Measurements from ENCODE around the gene CPNE4. TPM values are rescaled to one million over a fixed set of nuclear protein-coding genes. Genes with fewer than 3 reads are reported as not detected.
A peak's percentile ranks its signal among the peaks of the same experiment; 100 is the strongest.

The CPNE4 gene
- total RNA-seq, 4 donors from 2014 or later, result 0.17 to 0.52 TPM; not detected in 2

DNA sequence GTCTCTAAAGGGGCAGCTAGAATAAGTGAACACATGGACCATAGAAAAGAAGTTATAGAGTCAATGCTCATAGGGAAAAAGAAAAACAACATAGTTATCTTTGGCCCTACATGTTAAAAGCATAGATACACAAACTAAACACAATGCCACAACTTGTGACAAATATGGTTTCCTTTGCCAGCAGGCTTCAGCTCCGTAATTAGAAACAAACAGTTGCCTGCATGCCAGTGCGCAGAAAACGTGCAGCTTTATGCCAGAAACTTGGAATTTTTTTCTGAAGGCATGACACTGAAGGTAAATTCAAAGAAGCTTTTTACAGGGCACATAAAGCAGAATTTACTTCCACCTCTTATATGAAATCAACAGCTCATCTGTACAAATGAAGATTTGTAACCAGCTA, 2.2 kb upstream of the CPNE4 start:
- H3K9me3 ChIP-seq, result no peaks in the 10 kb centered on the region
- peaks cover 0 to 55% (median 18%) of the 10 kb centered on the region in 4 donors for H3K27me3 ChIP-seq
- no peak overlapping the region for H3K4me3 ChIP-seq
- no peak overlapping the region for H3K27ac ChIP-seq (replicated peaks in 1 of 4)
- intact Hi-C loops (cut with DNase I), result no loop called here
- WGBS, result 62% methylated on average over 3 of the region's 3 CpGs
- TF ChIP-seq EP300 (IDR thresholded peaks at IDR 0.05) (no peak), POLR2A (IDR thresholded peaks at IDR 0.05; ENCODE audit: low read depth) (no peak), POLR2AphosphoS5 (IDR thresholded peaks at IDR 0.05) (no peak)
- H3K36me3 ChIP-seq, result no peaks in the 10 kb centered on the region
- no peak for DNase-seq (ENCODE audit: extremely low spot score)
- H3K4me1 ChIP-seq, result peaks cover 3 to 16% (median 10%) of the 10 kb centered on the region in 4 donors

DNA sequence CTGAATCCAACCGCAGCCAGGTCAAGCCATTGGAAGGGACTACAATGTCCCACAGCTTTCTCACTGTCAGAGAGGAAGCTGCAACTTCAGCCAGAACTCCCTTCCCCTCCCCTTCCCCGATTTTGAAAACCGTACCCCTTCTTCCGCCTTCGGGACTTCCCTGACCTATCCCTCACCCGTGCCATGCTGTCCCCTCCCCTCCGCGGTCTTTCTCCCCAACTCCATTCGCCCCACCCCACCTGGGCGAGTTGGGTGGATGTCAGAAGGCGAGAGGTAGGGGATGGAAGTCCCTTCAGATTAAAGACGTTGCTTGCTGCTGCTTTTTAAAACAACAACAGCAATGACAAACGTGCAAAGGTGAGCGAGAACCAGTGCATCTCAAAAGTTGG, 723 bp downstream of the CPNE4 start:
- no peak for DNase-seq (ENCODE audit: extremely low spot score)
- 1% methylated on average over 14 of the region's 14 CpGs for WGBS
- no peaks in the 10 kb centered on the region for H3K9me3 ChIP-seq
- no peak overlapping the region for H3K27ac ChIP-seq (replicated peaks in 1 of 4)
- H3K4me3 ChIP-seq, result peak overlapping the region; percentile 12 to 24 (median 18)
- H3K36me3 ChIP-seq, result no peaks in the 10 kb centered on the region
- TF ChIP-seq POLR2A (IDR thresholded peaks at IDR 0.05; ENCODE audit: low read depth), result no peak
- no peak for TF ChIP-seq POLR2AphosphoS5 (IDR thresholded peaks at IDR 0.05)
- TF ChIP-seq, protein P1, sequence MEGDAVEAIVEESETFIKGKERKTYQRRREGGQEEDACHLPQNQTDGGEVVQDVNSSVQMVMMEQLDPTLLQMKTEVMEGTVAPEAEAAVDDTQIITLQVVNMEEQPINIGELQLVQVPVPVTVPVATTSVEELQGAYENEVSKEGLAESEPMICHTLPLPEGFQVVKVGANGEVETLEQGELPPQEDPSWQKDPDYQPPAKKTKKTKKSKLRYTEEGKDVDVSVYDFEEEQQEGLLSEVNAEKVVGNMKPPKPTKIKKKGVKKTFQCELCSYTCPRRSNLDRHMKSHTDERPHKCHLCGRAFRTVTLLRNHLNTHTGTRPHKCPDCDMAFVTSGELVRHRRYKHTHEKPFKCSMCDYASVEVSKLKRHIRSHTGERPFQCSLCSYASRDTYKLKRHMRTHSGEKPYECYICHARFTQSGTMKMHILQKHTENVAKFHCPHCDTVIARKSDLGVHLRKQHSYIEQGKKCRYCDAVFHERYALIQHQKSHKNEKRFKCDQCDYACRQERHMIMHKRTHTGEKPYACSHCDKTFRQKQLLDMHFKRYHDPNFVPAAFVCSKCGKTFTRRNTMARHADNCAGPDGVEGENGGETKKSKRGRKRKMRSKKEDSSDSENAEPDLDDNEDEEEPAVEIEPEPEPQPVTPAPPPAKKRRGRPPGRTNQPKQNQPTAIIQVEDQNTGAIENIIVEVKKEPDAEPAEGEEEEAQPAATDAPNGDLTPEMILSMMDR (IDR thresholded peaks at IDR 0.05), result no peak
- no peak for TF ChIP-seq EP300 (IDR thresholded peaks at IDR 0.05)
- H3K4me1 ChIP-seq, result peaks cover 7 to 24% (median 16%) of the 10 kb centered on the region in 4 donors
- peaks cover 0 to 70% (median 18%) of the 10 kb centered on the region in 4 donors for H3K27me3 ChIP-seq
- intact Hi-C loops (cut with DNase I), result no loop called here

DNA sequence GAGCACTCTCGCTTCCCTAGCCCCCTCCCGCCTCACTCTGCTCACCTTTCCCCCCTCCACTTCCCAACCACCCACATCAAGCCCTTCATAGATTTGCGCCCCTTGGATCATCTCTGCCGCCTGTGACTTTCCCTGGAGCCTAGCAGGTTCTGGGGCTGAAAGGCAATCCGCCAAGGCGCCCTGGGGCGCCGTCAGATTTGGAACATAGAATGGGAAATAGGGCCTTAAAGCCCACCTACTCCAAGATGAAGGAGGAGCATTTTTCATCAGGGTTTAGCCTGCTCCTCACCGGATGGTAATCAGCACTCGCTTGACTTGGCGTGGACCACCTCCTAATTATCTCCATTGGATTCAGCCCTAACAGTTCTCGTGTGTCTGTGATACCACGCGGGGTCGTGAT, 1.3 kb downstream of the CPNE4 start:
- no peak for DNase-seq (ENCODE audit: extremely low spot score)
- H3K4me3 ChIP-seq, result peak overlapping the region in 1 of 4 donors; percentile 24
- H3K9me3 ChIP-seq, result no peaks in the 10 kb centered on the region
- H3K27me3 ChIP-seq, result peaks cover 0 to 71% (median 18%) of the 10 kb centered on the region in 4 donors
- peaks cover 8 to 26% (median 17%) of the 10 kb centered on the region in 4 donors for H3K4me1 ChIP-seq
- intact Hi-C loops (cut with DNase I), result no loop called here
- WGBS, result 11% methylated on average over 15 of the region's 15 CpGs
- TF ChIP-seq EP300 (IDR thresholded peaks at IDR 0.05), result no peak
- TF ChIP-seq, protein P1 (IDR thresholded peaks at IDR 0.05), result no peak
- TF ChIP-seq POLR2AphosphoS5 (IDR thresholded peaks at IDR 0.05), result no peak
- TF ChIP-seq POLR2A (IDR thresholded peaks at IDR 0.05; ENCODE audit: low read depth), result no peak
- no peaks in the 10 kb centered on the region for H3K36me3 ChIP-seq
- H3K27ac ChIP-seq (replicated peaks in 1 of 4), result no peak overlapping the region

DNA sequence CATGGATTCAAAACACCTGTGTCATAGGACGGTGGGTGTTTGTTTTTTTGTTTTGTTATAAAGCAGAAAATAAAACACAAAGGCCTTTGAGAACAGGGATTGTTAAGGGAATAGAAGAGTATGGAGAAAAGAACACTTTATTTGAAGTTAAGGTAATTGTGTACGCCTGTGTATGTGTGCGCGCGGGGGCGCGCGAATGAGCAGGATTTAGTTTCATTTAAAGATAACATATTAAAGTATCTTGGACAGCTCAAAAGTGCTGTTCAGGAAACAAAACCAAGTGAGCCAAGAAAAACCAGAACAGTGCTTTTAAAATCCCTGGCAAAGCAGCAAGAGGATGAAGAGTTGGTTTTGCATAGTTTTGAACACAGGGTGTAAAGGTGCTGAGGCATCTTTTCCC, 1.9 kb downstream of the CPNE4 start:
- Histone ChIP-seq H3K36me3 (no peaks in the 10 kb centered on the region), H3K4me3 (no peak overlapping the region), H3K4me1 (peaks cover 8 to 26% (median 17%) of the 10 kb centered on the region in 4 donors), H3K27ac (replicated peaks in 1 of 4) (no peak overlapping the region), H3K9me3 (no peaks in the 10 kb centered on the region), H3K27me3 (peaks cover 0 to 70% (median 18%) of the 10 kb centered on the region in 4 donors)
- DNase-seq (ENCODE audit: extremely low spot score), result no peak
- 81% methylated on average over 8 of the region's 8 CpGs for WGBS
- intact Hi-C loops (cut with DNase I), result no loop called here
- TF ChIP-seq POLR2A (IDR thresholded peaks at IDR 0.05; ENCODE audit: low read depth) (no peak), EP300 (IDR thresholded peaks at IDR 0.05) (no peak)

DNA sequence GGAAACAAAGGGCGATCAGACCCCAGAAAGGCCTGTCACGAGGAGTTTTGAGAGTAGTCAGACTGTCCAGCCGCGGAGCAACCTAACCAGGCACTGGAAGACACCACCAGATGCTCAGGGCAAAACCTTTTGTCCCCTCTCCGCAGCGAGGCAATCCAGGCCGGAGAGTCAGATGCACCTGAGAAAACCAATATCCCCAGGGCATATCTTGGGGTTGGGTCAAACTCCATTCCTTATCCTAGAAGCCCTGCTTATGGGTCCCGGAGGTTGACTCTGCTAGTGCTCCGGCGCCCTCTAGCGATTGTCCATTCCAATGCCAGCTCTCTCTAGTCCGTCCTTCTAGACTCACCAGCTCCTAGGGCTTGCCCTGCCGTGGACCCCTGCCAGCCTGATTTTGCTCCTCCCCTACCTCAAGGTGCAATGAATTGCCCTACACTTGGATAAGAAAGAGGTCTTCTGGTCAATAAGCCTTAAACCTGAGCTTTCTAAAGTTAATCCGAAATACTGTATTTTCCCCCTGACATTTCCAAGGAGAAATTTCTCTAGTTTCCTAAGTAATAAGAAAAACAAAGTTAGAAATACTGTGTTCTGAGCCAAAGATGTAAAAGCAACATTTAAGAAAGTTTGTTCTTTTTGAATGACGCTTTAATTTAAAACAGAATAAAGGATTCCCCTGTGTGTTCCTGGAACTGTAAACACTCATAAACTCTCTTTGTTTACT, 5.5 kb downstream of the CPNE4 start:
- H3K4me3 ChIP-seq, result no peak overlapping the region
- no peak for DNase-seq (ENCODE audit: extremely low spot score)
- H3K4me1 ChIP-seq, result peaks cover 6 to 15% (median 9%) of the 10 kb centered on the region in 4 donors
- intact Hi-C loops (cut with DNase I), result loop anchor here (5.0 kb wide), 1 partner anchor 232 kb away; no protein-coding TSS in a partner anchor
- H3K9me3 ChIP-seq, result no peaks in the 10 kb centered on the region
- WGBS, result 4% methylated on average over 8 of the region's 15 CpGs
- H3K27me3 ChIP-seq, result peaks cover 0 to 34% (median 5%) of the 10 kb centered on the region in 4 donors
- no peaks in the 10 kb centered on the region for H3K36me3 ChIP-seq
- TF ChIP-seq POLR2A (IDR thresholded peaks at IDR 0.05; ENCODE audit: low read depth), result no peak
- TF ChIP-seq POLR2AphosphoS5 (IDR thresholded peaks at IDR 0.05), result no peak
- TF ChIP-seq, protein P1 (IDR thresholded peaks at IDR 0.05), result peak; percentile 49 to 75 (median 54)
- TF ChIP-seq EP300 (IDR thresholded peaks at IDR 0.05), result no peak
- H3K27ac ChIP-seq (replicated peaks in 1 of 4), result no peak overlapping the region
